K562 (cell line): Measurements from ENCODE around the gene CDC37. TPM values are rescaled to one million over a fixed set of nuclear protein-coding genes. Genes with fewer than 3 reads are reported as not detected.

Experiments used
- BRD4 ChIP-seq: fragments of 200-600 bp; sonication (generic); IDR thresholded peaks from 2 replicates; pipeline ENCODE4 v1.6.1; 2017; ENCODE audit warnings: inconsistent platforms
- CCAR2 ChIP-seq: fragments of 200-400 bp; formaldehyde crosslinking; IDR thresholded peaks from 2 replicates; pipeline ENCODE4 v1.6.1; 2017; ENCODE audit warnings: mild to moderate bottlenecking, low read depth, low read length
- CTCF ChIP-seq, 3 experiments: IDR thresholded peaks in 2 of 3; conservative IDR thresholded peaks in 1 of 3; 2 replicates each; pipeline ENCODE4 v1.5.1; 2011 to 2012; ENCODE audit warnings: low read length in 3 of 3, mild to moderate bottlenecking in 3 of 3, control low read depth in 2 of 3, improper control_type of control experiment in 1 of 3, inconsistent platforms in 1 of 3, low read depth in 1 of 3, mixed read lengths in 1 of 3, moderate library complexity in 1 of 3; ENCODE audit not compliant: insufficient read depth in 2 of 3
- GMEB1 ChIP-seq: fragments of 250-450 bp; sonication (Bioruptor Pico); IDR thresholded peaks from 2 replicates; pipeline ENCODE4 v1.4.0; 2020; ENCODE audit warnings: mild to moderate bottlenecking
- GTF2B ChIP-seq: IDR thresholded peaks from 2 replicates; pipeline ENCODE4 v1.6.1; 2011; ENCODE audit not compliant: insufficient read length; ENCODE audit errors: extremely low read depth
- HDAC2 ChIP-seq: fragments of 450-650 bp; IDR thresholded peaks from 2 replicates; pipeline ENCODE4 v1.6.1; 2016; ENCODE audit warnings: mild to moderate bottlenecking
- HSF4 ChIP-seq: fragments of 250-450 bp; sonication (Bioruptor Pico); IDR thresholded peaks from 2 replicates; pipeline ENCODE4 v2.1.2; 2022; ENCODE audit warnings: mild to moderate bottlenecking, moderate library complexity, borderline replicate concordance
- LARP7 ChIP-seq: fragments of 450-650 bp; IDR thresholded peaks from 2 replicates; pipeline ENCODE4 v1.6.1; 2016
- NCOA4 ChIP-seq: fragments of 450-650 bp; IDR thresholded peaks from 2 replicates; pipeline ENCODE4 v1.6.1; 2018; ENCODE audit warnings: mild to moderate bottlenecking; ENCODE audit not compliant: partially characterized antibody
- NEUROD1 ChIP-seq: fragments of 150-350 bp; IDR thresholded peaks from 2 replicates; pipeline ENCODE4 v1.6.1; 2014; ENCODE audit warnings: borderline replicate concordance, low read length, low read depth; ENCODE audit not compliant: partially characterized antibody
- NONO ChIP-seq, 2 experiments: fragments of 200-400 bp in 1 of 2; fragments of 450-650 bp in 1 of 2; formaldehyde crosslinking in 1 of 2; IDR thresholded peaks; 2 replicates each; pipeline ENCODE4 v1.6.1; 2017; ENCODE audit warnings: low read depth in 2 of 2, mild to moderate bottlenecking in 2 of 2, moderate library complexity in 2 of 2, low read length in 1 of 2
- PPARD ChIP-seq: fragments of 250-450 bp; sonication (Bioruptor Pico); IDR thresholded peaks from 2 replicates; pipeline ENCODE4 v1.8.0; 2022; ENCODE audit warnings: inconsistent platforms, mild to moderate bottlenecking, moderate library complexity
- RB1 ChIP-seq: fragments of 450-650 bp; IDR thresholded peaks from 2 replicates; pipeline ENCODE4 v1.6.1; 2017; ENCODE audit warnings: low read depth, mild to moderate bottlenecking
- SRF ChIP-seq, 2 experiments: fragments of 250-450, 450-650 bp in 1 of 2; sonication (Bioruptor Pico) in 1 of 2; sonication (generic) in 1 of 2; formaldehyde crosslinking; IDR thresholded peaks; 2 replicates each; pipeline versions ENCODE4 v1.5.0 to v1.5.1; 2020 to 2022; ENCODE audit warnings: mild to moderate bottlenecking in 1 of 2, missing genetic modification reagents in 1 of 2
- SRSF3 ChIP-seq: fragments of 200-400 bp; formaldehyde crosslinking; IDR thresholded peaks from 2 replicates; pipeline ENCODE4 v1.6.1; 2016; ENCODE audit warnings: mild to moderate bottlenecking, low read length, moderate library complexity; ENCODE audit not compliant: insufficient read depth
- ZBTB33 ChIP-seq: sonication (generic); formaldehyde crosslinking; IDR thresholded peaks from 2 replicates; pipeline ENCODE4 v1.8.1; 2023; ENCODE audit warnings: mild to moderate bottlenecking, missing genetic modification reagents
- polyA plus RNA-seq, 8 experiments: library from polyadenylated mRNA; depleted of rRNA in 4 of 8; stranded (reverse) in 5 of 8; unstranded in 3 of 8; fragments of >200 nt; fragmentation: Nextera tagmentation in 2 of 8; fragmentation: Illumina TruSeq in 1 of 8; extraction: Ambion mirVana in 2 of 8; extraction: Trizol in 1 of 8; gene quantifications; 2 replicates each; pipeline versions ENCODE4 v1.2.1 to v1.2.3, GENCODE V29; 2011 to 2014; ENCODE audit warnings: inconsistent platforms in 1 of 8, missing spikeins in 1 of 8
- total RNA-seq, 7 experiments: library from RNA; depleted of rRNA in 6 of 7; stranded (reverse); fragments of >200 nt in 6 of 7; fragmentation: Illumina TruSeq in 2 of 7; extraction: Trizol in 2 of 7; gene quantifications; 2 replicates each; pipeline versions ENCODE4 v1.2.1 to v1.2.3, GENCODE V29; 2011 to 2021; ENCODE audit warnings: low replicate concordance in 1 of 7

Gene CDC37
- total and polyA plus RNA-seq, 9 of the 15 experiments (the other 6 are each of a cell fraction or from before 2014, with no cell fraction given) = 6.6 to 538 (median 227) TPM

- no peak for TF ChIP-seq LARP7
- TF ChIP-seq GMEB1 = no peak
- peak; percentile 65 to 93 (median 72) for TF ChIP-seq CTCF (IDR thresholded peaks at IDR 0.05 in 2 of 3, conservative IDR thresholded peaks at IDR 0.05 in 1 of 3; ENCODE audit: insufficient read depth in 2 of 3, low read depth in 1 of 3, low read length in 3 of 3)
- no peak for TF ChIP-seq SRSF3
- no peak for TF ChIP-seq GTF2B
- no peak for TF ChIP-seq PPARD (CRISPR knock-in tag)
- TF ChIP-seq NONO (IDR thresholded peaks at IDR 0.05; ENCODE audit: low read depth in 2 of 2, low read length in 1 of 2) = peak; percentile 10 to 55; a peak in 2 of 4 replicates
- no peak for TF ChIP-seq CCAR2
- peak; percentile 54 for TF ChIP-seq NEUROD1
- TF ChIP-seq HSF4 (CRISPR knock-in tag) = no peak
- peak in 1 of 2 experiments; percentile 61; a peak in 1 of 4 replicates for TF ChIP-seq SRF (CRISPR knock-in tag; IDR thresholded peaks at IDR 0.05)
- TF ChIP-seq NCOA4 = no peak
- peak; percentile 40; the same call in 1 of the 2 replicates for TF ChIP-seq HDAC2
- TF ChIP-seq BRD4 = no peak; the same call in 1 of the 2 replicates
- TF ChIP-seq ZBTB33 (CRISPR knock-in tag) = peak; percentile 37; the same call in 1 of the 2 replicates
- peak; percentile 86 for TF ChIP-seq RB1
These were observed 17.3 kb upstream of the CDC37 start, which contains the start of gene PDE4A (continued) for GRCh38 chr19:10420444-10421239.
